Activated T-helper 1 cell treated with anti-CD3 and anti-CD28 coated beads, Interleukin-2, amount 50 U/mL, for 16 hours (primary cell): ENCODE measurements around the gene PPP5C.
"Not testable (repeated sequence)": the region's sequence is repeated elsewhere in the genome, so short reads cannot be mapped to it uniquely, and the experiment has no call there.

ENCODE experiments used
- DNase-seq, 2 donors: peaks; one replicate each; pipeline ENCODE4 v3.0.0-alpha.2; 2020; ENCODE audit warnings: low read depth in 1 of 2, low spot score in 1 of 2

The PPP5C gene

GRCh38 chr19:46428239-46429135, 81.6 kb downstream of the PPP5C start, which contains the start of gene PNMA8C:
TSS of gene PNMA8C (minus strand) at chr19:46428936. CDS start at chr19:46428359, 577 bp downstream.
- peak in 1 of 2 donors; percentile 9 for DNase-seq

GRCh38 chr19:46429999-46430398, 83.1 kb downstream of the PPP5C start:
- DNase-seq, result no peak

- DNase-seq, result no peak
Observed at GRCh38 chr19:46431824-46432223, 84.9 kb downstream of the PPP5C start.

GRCh38 chr19:46433470-46433869, 86.6 kb downstream of the PPP5C start:
- not testable (repeated sequence) for DNase-seq

- DNase-seq, result no peak
Observed at GRCh38 chr19:46435009-46435408, 88.1 kb downstream of the PPP5C start.

- DNase-seq, result not testable (repeated sequence)
Observed at GRCh38 chr19:46435689-46436088, 88.8 kb downstream of the PPP5C start.
